Fibroblast of mammary gland (primary cell): ENCODE measurements around the gene SMIM35.
"Not testable (repeated sequence)": the region's sequence is repeated elsewhere in the genome, so short reads cannot be mapped to it uniquely, and the experiment has no call there.

Experiments used
- DNase-seq: peaks from one replicate; pipeline ENCODE4 v3.0.0-alpha.2; 2010; ENCODE audit warnings: low read depth
- H3K4me3 ChIP-seq: 2 replicates; pipeline ENCODE4 v1.5.1; 2011; ENCODE audit warnings: low read depth, mild to moderate bottlenecking, low read length, moderate library complexity; ENCODE audit not compliant: control insufficient read depth
- TF ChIP-seq, protein P1 (sequence below): conservative IDR thresholded peaks from 2 replicates; pipeline ENCODE4 v1.5.1; 2011; ENCODE audit warnings: low read depth, low read length, inconsistent platforms; ENCODE audit not compliant: control insufficient read depth, insufficient read depth

SMIM35 gene

DNA sequence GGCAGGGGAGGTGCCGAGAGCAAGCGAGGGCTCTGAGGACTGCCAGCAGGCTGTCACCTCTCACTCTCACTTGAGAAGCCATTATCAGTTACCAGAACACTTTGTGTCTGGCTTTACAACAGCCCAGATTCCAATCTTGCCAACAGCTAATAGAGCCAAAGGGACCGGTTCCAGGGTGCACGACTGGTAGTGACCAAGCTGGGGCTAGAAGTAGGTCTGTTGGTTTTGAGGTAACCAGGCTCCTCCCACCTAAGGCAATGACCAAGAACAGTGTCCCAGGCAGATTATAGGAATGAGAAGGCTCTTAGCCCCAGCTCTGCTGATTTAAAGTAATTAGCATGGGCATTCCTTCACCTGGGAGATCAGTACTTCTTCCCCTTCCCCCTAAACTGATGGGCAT is 107.8 kb downstream of the SMIM35 start:
- TF ChIP-seq, protein P1, sequence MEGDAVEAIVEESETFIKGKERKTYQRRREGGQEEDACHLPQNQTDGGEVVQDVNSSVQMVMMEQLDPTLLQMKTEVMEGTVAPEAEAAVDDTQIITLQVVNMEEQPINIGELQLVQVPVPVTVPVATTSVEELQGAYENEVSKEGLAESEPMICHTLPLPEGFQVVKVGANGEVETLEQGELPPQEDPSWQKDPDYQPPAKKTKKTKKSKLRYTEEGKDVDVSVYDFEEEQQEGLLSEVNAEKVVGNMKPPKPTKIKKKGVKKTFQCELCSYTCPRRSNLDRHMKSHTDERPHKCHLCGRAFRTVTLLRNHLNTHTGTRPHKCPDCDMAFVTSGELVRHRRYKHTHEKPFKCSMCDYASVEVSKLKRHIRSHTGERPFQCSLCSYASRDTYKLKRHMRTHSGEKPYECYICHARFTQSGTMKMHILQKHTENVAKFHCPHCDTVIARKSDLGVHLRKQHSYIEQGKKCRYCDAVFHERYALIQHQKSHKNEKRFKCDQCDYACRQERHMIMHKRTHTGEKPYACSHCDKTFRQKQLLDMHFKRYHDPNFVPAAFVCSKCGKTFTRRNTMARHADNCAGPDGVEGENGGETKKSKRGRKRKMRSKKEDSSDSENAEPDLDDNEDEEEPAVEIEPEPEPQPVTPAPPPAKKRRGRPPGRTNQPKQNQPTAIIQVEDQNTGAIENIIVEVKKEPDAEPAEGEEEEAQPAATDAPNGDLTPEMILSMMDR = no peak

DNA sequence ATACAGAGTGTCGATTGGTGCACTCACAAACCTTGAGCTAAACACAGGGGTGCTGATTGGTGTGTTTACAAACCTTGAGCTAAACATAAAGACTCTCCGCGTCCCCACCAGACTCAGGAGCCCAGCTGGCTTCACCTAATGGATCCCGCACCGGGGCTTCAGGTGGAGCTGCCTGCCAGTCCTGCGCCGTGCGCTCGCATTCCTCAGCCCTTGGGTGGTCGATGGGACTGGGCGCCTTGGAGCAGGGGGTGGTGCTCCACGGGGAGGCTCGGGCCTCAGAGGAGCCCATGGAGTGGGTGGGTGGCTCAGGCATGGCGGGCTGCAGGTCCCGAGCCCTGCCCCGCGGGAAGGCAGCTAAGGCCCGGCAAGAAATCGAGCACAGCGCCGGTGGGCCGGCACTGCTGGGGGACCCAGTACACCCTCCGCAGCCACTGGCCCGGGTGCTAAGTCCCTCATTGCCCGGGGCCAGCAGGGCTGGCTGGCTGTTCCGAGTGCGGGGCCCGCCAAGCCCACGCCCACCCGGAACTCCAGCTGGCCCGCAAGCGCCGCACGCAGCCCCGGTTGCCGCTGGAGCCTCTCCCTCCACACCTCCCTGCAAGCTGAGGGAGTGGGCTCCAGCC is 108.4 kb downstream of the SMIM35 start:
- not testable (repeated sequence) for DNase-seq, H3K4me3 ChIP-seq

More for the DNA sequence above, 107.8 kb downstream of the SMIM35 start:
- DNase-seq = no peak
- no peak overlapping the region for H3K4me3 ChIP-seq

DNA sequence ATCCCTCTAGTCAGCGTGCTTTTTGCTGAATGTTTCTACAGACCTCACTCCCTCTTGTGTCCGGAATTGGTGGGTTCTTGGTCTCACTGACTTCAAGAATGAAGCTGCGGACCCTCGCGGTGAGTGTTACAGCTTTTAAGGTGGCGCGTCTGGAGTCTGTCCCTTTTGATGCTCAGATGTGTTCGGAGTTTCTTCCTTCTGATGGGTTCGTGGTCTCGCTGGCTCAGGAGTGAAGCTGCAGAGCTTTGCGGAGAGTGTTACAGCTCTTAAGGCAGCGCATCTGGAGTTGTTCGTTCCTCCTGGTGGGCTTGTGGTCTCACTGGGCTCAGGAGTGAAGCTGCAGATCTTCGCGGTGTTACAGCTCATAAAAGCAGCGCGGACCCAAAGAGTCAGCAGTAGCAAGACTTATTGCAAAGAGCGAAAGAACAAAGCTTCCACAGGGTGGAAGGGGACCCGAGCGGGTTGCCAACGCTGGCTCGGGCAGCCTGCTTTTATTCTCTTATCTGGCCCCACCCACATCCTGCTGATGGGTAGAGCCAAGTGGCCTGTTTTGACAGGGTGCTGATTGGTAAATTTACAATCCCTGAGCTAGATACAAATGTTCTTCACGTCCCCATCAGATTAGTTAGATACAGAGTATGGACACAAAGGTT is 109.0 kb downstream of the SMIM35 start:
- DNase-seq, H3K4me3 ChIP-seq: not testable (repeated sequence)

DNA sequence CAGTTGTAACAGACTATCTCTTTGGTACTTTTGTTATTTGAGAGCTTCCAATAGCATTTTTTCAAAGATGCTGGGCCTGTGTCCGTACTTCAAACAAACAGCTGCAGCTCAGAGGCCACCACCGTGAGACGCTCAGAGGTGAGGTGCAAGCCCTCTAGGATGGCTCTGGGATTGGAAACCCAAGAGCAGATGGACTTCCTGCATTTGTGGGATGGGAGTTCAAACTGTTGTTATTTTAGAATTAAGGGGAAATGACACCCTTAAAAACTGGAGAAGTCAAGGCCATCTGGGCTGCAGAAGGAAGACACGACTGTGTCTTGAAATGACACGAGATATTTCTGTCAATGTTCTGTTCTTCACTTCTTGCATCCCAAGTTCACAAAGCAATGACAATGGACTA is 109.7 kb downstream of the SMIM35 start:
- TF ChIP-seq, protein P1 = no peak
- H3K4me3 ChIP-seq = no peak overlapping the region
- no peak for DNase-seq

DNA sequence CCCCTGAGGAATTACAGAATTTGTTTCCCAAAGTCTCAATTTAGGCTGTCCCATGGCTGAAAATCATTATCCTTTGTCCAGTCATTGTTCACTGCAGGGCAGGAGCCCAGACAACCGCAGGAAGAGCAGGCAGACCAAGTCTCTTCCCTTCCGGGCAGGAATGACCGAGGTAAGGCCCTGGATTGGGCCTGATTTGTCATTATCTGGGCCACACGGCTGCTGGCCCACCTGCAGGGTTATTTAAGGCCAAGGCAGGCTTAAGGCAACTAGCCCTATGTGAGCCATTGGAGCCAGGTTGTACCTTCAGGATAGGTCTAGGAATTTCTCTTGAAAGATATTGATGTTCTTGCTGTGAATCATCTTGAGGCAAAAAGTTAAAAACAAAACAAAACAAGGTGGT is 110.3 kb downstream of the SMIM35 start:
- no peak overlapping the region for H3K4me3 ChIP-seq
- no peak for DNase-seq
- TF ChIP-seq, protein P1 = no peak

DNA sequence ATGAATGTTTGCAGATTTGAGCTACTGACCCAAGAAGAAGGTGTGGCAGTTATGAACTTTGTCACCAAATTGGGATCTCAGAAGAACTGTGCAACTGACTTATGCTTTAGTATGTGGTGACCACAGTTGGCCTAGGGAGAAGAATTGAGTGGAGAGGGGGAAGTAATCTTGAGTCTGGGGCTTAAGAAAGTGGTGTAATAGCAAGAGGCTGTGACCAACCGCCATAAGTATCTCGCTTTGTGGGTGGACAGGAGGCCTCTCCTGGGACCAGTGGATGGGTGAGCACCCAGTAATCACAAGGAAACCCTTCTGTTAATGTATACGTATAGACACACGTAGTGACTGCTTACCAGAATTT is 113.3 kb downstream of the SMIM35 start:
- TF ChIP-seq, protein P1 = no peak
- DNase-seq = no peak
- H3K4me3 ChIP-seq = no peak overlapping the region

DNA sequence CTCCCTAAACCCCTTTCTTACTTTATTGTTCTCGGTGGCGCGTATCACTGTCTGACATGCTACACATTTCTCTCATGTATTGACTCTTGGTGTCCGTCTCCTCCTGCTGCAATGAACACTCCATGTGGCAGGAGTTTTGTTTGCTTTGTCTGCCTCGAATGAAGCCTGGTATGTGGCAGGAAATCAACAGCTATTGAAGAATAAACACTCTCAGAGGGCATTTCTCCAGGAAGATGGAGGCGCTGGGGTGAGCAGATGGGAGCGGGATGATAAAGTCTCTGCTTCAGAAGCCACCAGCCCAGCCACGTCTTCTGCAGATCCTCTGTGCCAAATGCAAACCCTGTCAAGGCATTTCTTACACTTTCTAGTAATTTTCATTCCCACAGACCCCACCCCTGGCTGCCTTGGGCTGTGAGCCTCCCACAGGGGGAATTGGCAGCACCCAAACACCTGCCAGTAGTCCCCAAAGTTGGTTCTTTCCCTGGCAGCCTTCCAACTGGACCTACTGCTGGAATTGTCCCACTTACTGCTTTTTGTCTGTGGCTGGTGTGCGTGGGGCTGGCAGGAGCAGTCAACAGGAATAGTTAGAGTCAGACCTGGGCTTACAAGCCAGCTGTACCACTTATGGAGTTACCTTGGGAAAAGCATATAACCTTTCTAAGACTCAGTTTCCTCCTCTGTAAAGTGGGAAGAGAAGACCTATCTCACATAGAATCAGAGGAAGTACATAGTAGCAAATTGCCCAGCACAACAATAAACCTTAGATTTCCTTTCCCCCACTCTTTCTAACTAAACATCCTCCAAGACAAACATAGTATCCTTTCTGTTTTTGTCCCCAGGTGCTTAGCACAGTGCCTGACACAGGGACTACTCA is 113.9 kb downstream of the SMIM35 start:
- no peak for DNase-seq
- TF ChIP-seq, protein P1 = no peak
- no peak overlapping the region for H3K4me3 ChIP-seq
